IMR-90 (cell line): Measurements from ENCODE around the gene LARP4B. TPM values are rescaled to one million over a fixed set of nuclear protein-coding genes. Genes with fewer than 3 reads are reported as not detected.

Experiments used
- ATAC-seq: fragments of 200-7000 bp; cut with Tn5 transposase; 2 replicates; pipeline ENCODE4 v1.9.1; 2020; ENCODE audit warnings: low read depth, mild to moderate bottlenecking, moderate library complexity
- BruUV-seq: library from RNA; stranded (reverse); fragments of 400-500 nt; replicated peaks from 2 replicates; lab custom pipeline; 2021; lab: Mats Ljungman, UMichigan
- CTCF ChIA-PET: fragments of 300-600 bp; formaldehyde crosslinking; extraction: SDS; loops from one replicate; lab custom pipeline; 2021; ENCODE audit warnings: antibody characterized with exemption; lab: Yijun Ruan, JAX
- POLR2A ChIA-PET: fragments of 300-600 bp; sonication (Branson Sonifier 250); formaldehyde crosslinking; loops from one replicate; lab custom pipeline; 2022; ENCODE audit warnings: antibody characterized with exemption; ENCODE audit not compliant: unreplicated experiment; lab: Charles Lee
- DNase-seq: peaks from one replicate; pipeline ENCODE4 v3.0.0; 2013
- H2AFZ ChIP-seq: replicated peaks from 2 replicates; pipeline ENCODE3; 2013; ENCODE audit warnings: low read length, mild to moderate bottlenecking; ENCODE audit not compliant: poor library complexity
- H2AK5ac ChIP-seq: 2 replicates; pipeline ENCODE4 v1.6.1; 2013; ENCODE audit warnings: low read depth, low read length, inconsistent platforms
- H2AK9ac ChIP-seq: replicated peaks from 2 replicates; pipeline ENCODE3; 2013; ENCODE audit warnings: mild to moderate bottlenecking, low read depth, low read length, moderate library complexity; ENCODE audit not compliant: poor library complexity
- H2BK120ac ChIP-seq: 2 replicates; pipeline ENCODE4 v1.6.1; 2013; ENCODE audit warnings: low read depth, low read length, inconsistent platforms
- H2BK15ac ChIP-seq: 3 replicates; pipeline ENCODE4 v1.6.1; 2013; ENCODE audit warnings: low read depth, low read length, inconsistent platforms
- H2BK20ac ChIP-seq: 2 replicates; pipeline ENCODE4 v1.6.1; 2013; ENCODE audit warnings: low read depth, mild to moderate bottlenecking, inconsistent platforms, low read length, moderate library complexity
- H2BK5ac ChIP-seq: 2 replicates; pipeline ENCODE4 v1.6.1; 2013; ENCODE audit warnings: mild to moderate bottlenecking, low read depth, low read length, inconsistent platforms; ENCODE audit not compliant: poor library complexity, severe bottlenecking
- H3K14ac ChIP-seq: replicated peaks from 2 replicates; pipeline ENCODE4 v1.6.1; 2013; ENCODE audit warnings: low read depth, low read length, inconsistent platforms
- H3K18ac ChIP-seq: 2 replicates; pipeline ENCODE4 v1.6.1; 2013; ENCODE audit warnings: low read depth, low read length, control low read depth
- H3K23ac ChIP-seq: 2 replicates; pipeline ENCODE4 v1.6.1; 2013; ENCODE audit warnings: low read depth, low read length, inconsistent platforms
- H3K27ac ChIP-seq: 2 replicates; pipeline ENCODE4 v1.5.1; 2013; ENCODE audit warnings: mild to moderate bottlenecking, control low read depth, low read length; ENCODE audit not compliant: insufficient read depth
- H3K27me3 ChIP-seq: 2 replicates; pipeline ENCODE4 v1.6.1; 2013; ENCODE audit warnings: low read length; ENCODE audit not compliant: control insufficient read depth, insufficient read depth
- H3K36me3 ChIP-seq: 2 replicates; pipeline ENCODE4 v1.6.1; 2013; ENCODE audit warnings: low read length, mixed read lengths; ENCODE audit not compliant: control insufficient read depth, insufficient read depth
- H3K4ac ChIP-seq: 2 replicates; pipeline ENCODE4 v1.6.1; 2013; ENCODE audit warnings: low read depth, low read length, inconsistent platforms
- H3K4me1 ChIP-seq: 2 replicates; pipeline ENCODE4 v1.6.1; 2013; ENCODE audit warnings: low read length, mixed read lengths; ENCODE audit not compliant: control insufficient read depth, insufficient read depth
- H3K4me2 ChIP-seq: 2 replicates; pipeline ENCODE4 v1.6.1; 2013; ENCODE audit warnings: low read depth, mild to moderate bottlenecking, control low read depth, low read length, moderate library complexity
- H3K4me3 ChIP-seq: 2 replicates; pipeline ENCODE4 v1.5.1; 2013; ENCODE audit warnings: low read depth, mild to moderate bottlenecking, control low read depth, low read length, moderate library complexity; ENCODE audit not compliant: insufficient read depth
- H3K56ac ChIP-seq: 2 replicates; pipeline ENCODE4 v1.6.1; 2013; ENCODE audit warnings: low read length, inconsistent platforms; ENCODE audit not compliant: insufficient read depth; ENCODE audit errors: extremely low read depth
- H3K79me1 ChIP-seq, 2 experiments: 2 replicates each; pipeline ENCODE4 v1.6.1; 2013; ENCODE audit warnings: low read length in 2 of 2, inconsistent platforms in 1 of 2, low read depth in 1 of 2
- H3K9ac ChIP-seq: 2 replicates; pipeline ENCODE4 v1.6.1; 2013; ENCODE audit warnings: low read depth, low read length, control low read depth
- H3K9me1 ChIP-seq: 2 replicates; pipeline ENCODE4 v1.6.1; 2013; ENCODE audit warnings: low read length, inconsistent platforms; ENCODE audit not compliant: insufficient read depth
- H3K9me3 ChIP-seq: 2 replicates; pipeline ENCODE4 v1.6.1; 2013; ENCODE audit warnings: low read length; ENCODE audit not compliant: control insufficient read depth, insufficient read depth
- H4K20me1 ChIP-seq: 2 replicates; pipeline ENCODE4 v1.6.1; 2013; ENCODE audit warnings: low read length, inconsistent platforms; ENCODE audit not compliant: insufficient read depth
- H4K5ac ChIP-seq: 2 replicates; pipeline ENCODE4 v1.6.1; 2013; ENCODE audit warnings: mild to moderate bottlenecking, low read depth, low read length, control low read depth
- H4K8ac ChIP-seq, 2 experiments: 2 replicates each; pipeline ENCODE4 v1.6.1; 2013; ENCODE audit warnings: low read depth in 2 of 2, low read length in 2 of 2, control low read depth in 1 of 2, inconsistent platforms in 1 of 2
- H4K91ac ChIP-seq: 2 replicates; pipeline ENCODE4 v1.6.1; 2013; ENCODE audit warnings: low read depth, low read length, inconsistent platforms; ENCODE audit not compliant: insufficient read depth
- CEBPB ChIP-seq: IDR thresholded peaks from 2 replicates; pipeline ENCODE4 v1.6.1; 2012; ENCODE audit warnings: low read depth, low read length, improper control_type of control experiment
- ELK1 ChIP-seq: fragments of 150-350 bp; IDR thresholded peaks from 2 replicates; pipeline ENCODE4 v1.6.1; 2016; ENCODE audit warnings: low read depth, mild to moderate bottlenecking, low read length, moderate library complexity, borderline replicate concordance
- FOS ChIP-seq: fragments of 150-350 bp; IDR thresholded peaks from 2 replicates; pipeline ENCODE4 v1.6.1; 2016; ENCODE audit warnings: low read depth, low read length
- MXI1 ChIP-seq: IDR thresholded peaks from 2 replicates; pipeline ENCODE4 v1.6.1; 2012; ENCODE audit warnings: low read depth, mild to moderate bottlenecking, low read length, moderate library complexity, borderline replicate concordance
- NFE2L2 ChIP-seq: fragments of 150-350 bp; IDR thresholded peaks from 2 replicates; pipeline ENCODE4 v1.6.1; 2016; ENCODE audit warnings: low read depth, mild to moderate bottlenecking, low read length
- POLR2A ChIP-seq: IDR thresholded peaks from 2 replicates; pipeline ENCODE4 v1.6.1; 2012; ENCODE audit warnings: mild to moderate bottlenecking, low read depth, low read length
- RAD21 ChIP-seq: IDR thresholded peaks from 2 replicates; pipeline ENCODE4 v1.6.1; 2012; ENCODE audit warnings: low read length, improper control_type of control experiment
- SMC3 ChIP-seq: fragments of 150-350 bp; IDR thresholded peaks from 2 replicates; pipeline ENCODE4 v1.6.1; 2016; ENCODE audit warnings: low read depth, mild to moderate bottlenecking, antibody characterized with exemption, low read length, moderate library complexity
- USF2 ChIP-seq: fragments of 150-350 bp; IDR thresholded peaks from 2 replicates; pipeline ENCODE4 v1.6.1; 2017; ENCODE audit warnings: mild to moderate bottlenecking, antibody characterized with exemption, low read length, low read depth
- WGBS, 2 experiments: methylation state at CpG; one replicate each; pipeline versions ENCODE4 v1.1.5 to v1.1.7; 2013; ENCODE audit warnings: missing lambda C conversion rate in 2 of 2; ENCODE audit not compliant: insufficient read length in 1 of 2; ENCODE audit errors: extremely low coverage in 2 of 2; 5-methylcytosine and 5-hydroxymethylcytosine counted together
- dilution Hi-C: fragments of 300-500 bp; cut with HindIII; formaldehyde crosslinking; loops from one replicate; pipeline ENCODE4 v1.14.3; 2018; ENCODE audit warnings: low sequenced_read_pairs; ENCODE audit not compliant: unreplicated experiment
- in situ Hi-C: fragments of 300-500 bp; cut with MboI; formaldehyde crosslinking; loops from 3 replicates; pipeline ENCODE4 v1.14.3; 2019; ENCODE audit warnings: low sequenced_read_pairs, inconsistent platforms, mixed read lengths
- intact Hi-C: fragments of 100-400 bp; cut with micrococcal nuclease; formaldehyde crosslinking; loops from 2 replicates; pipeline ENCODE4 v1.10.0; 2022
- polyA plus RNA-seq, 3 experiments: library from polyadenylated mRNA; depleted of rRNA; stranded (reverse); fragments of >200 nt; gene quantifications; 2 replicates each; pipeline ENCODE4 v1.2.3, GENCODE V29; 2012; ENCODE audit warnings: low replicate concordance in 1 of 3
- total RNA-seq: library from RNA; depleted of rRNA; stranded (reverse); fragments of >200 nt; gene quantifications from 2 replicates; pipeline ENCODE4 v1.2.3, GENCODE V29; 2012
- TF ChIP-seq, protein P1 (sequence below): conservative IDR thresholded peaks from 2 replicates; pipeline ENCODE4 v1.5.1; 2012; ENCODE audit warnings: mild to moderate bottlenecking, low read depth, low read length, improper control_type of control experiment

Gene LARP4B
- total and polyA plus RNA-seq, 2 of the 4 experiments (the other 2 are of a cell fraction) = 24.3 to 25.5 TPM

DNA sequence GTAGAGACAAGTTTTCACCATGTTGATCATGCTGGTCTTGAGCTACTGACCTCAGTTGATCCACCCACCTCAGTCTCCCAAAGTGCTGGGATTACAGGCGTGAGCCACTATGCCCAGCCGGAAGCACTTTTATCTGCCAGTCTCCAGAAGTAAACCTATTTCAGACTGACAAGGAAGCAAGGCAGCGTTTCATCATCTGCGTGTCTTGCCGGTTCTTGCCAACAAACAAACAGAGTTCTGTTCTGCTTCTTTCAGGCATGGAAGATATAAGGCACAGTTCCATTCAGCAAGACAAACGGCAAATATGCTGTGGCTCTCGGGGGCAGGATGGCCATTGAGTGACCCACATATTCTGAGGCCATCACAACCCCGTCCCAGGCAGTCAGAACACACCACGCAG lies 15.5 kb upstream of the LARP4B start:
- Histone ChIP-seq H2AK5ac (no peak overlapping the region), H3K9me1 (peaks cover 3% of the 10 kb centered on the region; the same call in 1 of the 2 replicates), H3K4ac (no peak overlapping the region), H3K9me3 (no peaks in the 10 kb centered on the region), H4K5ac (no peak overlapping the region), H4K20me1 (no peaks in the 10 kb centered on the region), H4K8ac (no peak overlapping the region), H3K4me1 (no peaks in the 10 kb centered on the region), H2BK15ac (no peak overlapping the region), H3K79me1 (no peaks in the 10 kb centered on the region), H3K56ac (no peak overlapping the region), H3K9ac (no peak overlapping the region), H3K36me3 (no peaks in the 10 kb centered on the region), H4K91ac (no peak overlapping the region), H2BK120ac (no peak overlapping the region), H2BK20ac (no peak overlapping the region), H2AFZ (peak overlapping the region; percentile 18), H3K4me2 (no peak overlapping the region), H3K27me3 (peaks cover 16% of the 10 kb centered on the region), H3K23ac (no peak overlapping the region), H3K4me3 (no peak overlapping the region), H3K14ac (no peak overlapping the region), H3K27ac (no peak overlapping the region), H3K18ac (no peak overlapping the region), H2BK5ac (no peak overlapping the region), H2AK9ac (no peak overlapping the region)
- no TSS peak for BruUV-seq
- CTCF ChIA-PET = no interaction called here
- no peak for ATAC-seq
- TF ChIP-seq SMC3 (no peak), MXI1 (no peak), FOS (no peak), POLR2A (no peak), NFE2L2 (no peak), CEBPB (no peak), USF2 (no peak), RAD21 (no peak), ELK1 (no peak)
- TF ChIP-seq, protein P1, sequence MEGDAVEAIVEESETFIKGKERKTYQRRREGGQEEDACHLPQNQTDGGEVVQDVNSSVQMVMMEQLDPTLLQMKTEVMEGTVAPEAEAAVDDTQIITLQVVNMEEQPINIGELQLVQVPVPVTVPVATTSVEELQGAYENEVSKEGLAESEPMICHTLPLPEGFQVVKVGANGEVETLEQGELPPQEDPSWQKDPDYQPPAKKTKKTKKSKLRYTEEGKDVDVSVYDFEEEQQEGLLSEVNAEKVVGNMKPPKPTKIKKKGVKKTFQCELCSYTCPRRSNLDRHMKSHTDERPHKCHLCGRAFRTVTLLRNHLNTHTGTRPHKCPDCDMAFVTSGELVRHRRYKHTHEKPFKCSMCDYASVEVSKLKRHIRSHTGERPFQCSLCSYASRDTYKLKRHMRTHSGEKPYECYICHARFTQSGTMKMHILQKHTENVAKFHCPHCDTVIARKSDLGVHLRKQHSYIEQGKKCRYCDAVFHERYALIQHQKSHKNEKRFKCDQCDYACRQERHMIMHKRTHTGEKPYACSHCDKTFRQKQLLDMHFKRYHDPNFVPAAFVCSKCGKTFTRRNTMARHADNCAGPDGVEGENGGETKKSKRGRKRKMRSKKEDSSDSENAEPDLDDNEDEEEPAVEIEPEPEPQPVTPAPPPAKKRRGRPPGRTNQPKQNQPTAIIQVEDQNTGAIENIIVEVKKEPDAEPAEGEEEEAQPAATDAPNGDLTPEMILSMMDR = no peak
- POLR2A ChIA-PET = no interaction called here
- WGBS, 2 experiments = 89% methylated on average over 7 of the region's 9 CpGs; no CpG with 5 or more reads in 1 of the 2 experiments
- DNase-seq = no peak
- in situ Hi-C loops (no loop called here), dilution Hi-C loops (no loop called here), intact Hi-C loops (no loop called here)
